ENCODE data around the gene SNX6. TPM values are rescaled to one million over a fixed set of nuclear protein-coding genes. Genes with fewer than 3 reads are reported as not detected.

SNX6 gene
- total and polyA plus RNA-seq, 9 donors = 44.3 to 80.3 (median 64.5) TPM

DNA sequence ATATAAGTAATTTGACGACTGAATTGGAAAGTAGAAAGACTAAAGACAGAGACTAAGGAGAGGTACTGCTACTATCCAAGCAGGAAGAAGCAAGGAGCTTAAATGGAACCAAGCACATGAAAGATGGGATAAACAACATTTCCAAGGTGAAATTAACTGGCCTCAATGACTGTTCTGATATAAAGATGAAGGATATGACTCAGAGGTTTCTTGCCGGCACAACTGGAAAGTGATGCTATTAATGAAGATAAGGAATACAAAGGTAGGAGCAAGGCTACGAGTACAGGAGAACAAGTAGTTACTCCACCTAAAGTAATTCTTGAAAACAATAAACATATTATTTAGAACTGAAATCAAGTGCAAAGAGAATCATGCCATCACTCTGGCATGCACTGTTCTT lies 6.4 kb downstream of the SNX6 start:
- no peak for DNase-seq
- Histone ChIP-seq H3K27me3 (no peaks in the 10 kb centered on the region), H3K27ac (no peak overlapping the region), H3K4me3 (no peak overlapping the region), H3K9me3 (no peaks in the 10 kb centered on the region), H3K36me3 (no peaks in the 10 kb centered on the region), H3K4me1 (ENCODE audit: insufficient read depth) (no peaks in the 10 kb centered on the region)
- 73 to 81% (median 79%) methylated on average over 3 of the region's 3 CpGs for WGBS, 3 donors
- intact Hi-C loops (cut with DNase I) = no loop called here
- TF ChIP-seq, protein P1, sequence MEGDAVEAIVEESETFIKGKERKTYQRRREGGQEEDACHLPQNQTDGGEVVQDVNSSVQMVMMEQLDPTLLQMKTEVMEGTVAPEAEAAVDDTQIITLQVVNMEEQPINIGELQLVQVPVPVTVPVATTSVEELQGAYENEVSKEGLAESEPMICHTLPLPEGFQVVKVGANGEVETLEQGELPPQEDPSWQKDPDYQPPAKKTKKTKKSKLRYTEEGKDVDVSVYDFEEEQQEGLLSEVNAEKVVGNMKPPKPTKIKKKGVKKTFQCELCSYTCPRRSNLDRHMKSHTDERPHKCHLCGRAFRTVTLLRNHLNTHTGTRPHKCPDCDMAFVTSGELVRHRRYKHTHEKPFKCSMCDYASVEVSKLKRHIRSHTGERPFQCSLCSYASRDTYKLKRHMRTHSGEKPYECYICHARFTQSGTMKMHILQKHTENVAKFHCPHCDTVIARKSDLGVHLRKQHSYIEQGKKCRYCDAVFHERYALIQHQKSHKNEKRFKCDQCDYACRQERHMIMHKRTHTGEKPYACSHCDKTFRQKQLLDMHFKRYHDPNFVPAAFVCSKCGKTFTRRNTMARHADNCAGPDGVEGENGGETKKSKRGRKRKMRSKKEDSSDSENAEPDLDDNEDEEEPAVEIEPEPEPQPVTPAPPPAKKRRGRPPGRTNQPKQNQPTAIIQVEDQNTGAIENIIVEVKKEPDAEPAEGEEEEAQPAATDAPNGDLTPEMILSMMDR (IDR thresholded peaks at IDR 0.05) = no peak
- TF ChIP-seq POLR2A (IDR thresholded peaks at IDR 0.05) (no peak), EP300 (IDR thresholded peaks at IDR 0.05) (no peak)

DNA sequence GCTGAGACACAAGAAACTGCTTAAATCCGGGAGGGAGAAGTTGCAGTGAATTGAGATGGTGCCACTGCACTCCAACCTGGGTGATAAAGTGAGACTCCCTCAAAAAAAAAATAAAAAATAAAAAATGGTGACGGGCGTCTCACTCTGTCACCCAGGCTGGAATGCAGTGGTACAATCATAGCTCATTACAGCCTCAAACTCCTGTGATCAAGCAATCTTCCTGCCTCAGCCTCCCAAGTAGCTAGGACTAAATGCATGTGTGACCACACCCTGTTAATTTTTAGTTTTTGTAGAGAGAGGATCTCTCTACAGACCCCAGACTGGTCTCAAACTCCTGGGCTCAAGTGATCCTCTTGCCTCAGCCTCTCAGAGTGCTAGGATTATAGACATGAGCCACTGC lies 9.1 kb downstream of the SNX6 start:
- Histone ChIP-seq H3K36me3 (no peaks in the 10 kb centered on the region), H3K27ac (no peak overlapping the region), H3K4me1 (ENCODE audit: insufficient read depth) (no peaks in the 10 kb centered on the region), H3K9me3 (no peaks in the 10 kb centered on the region), H3K4me3 (no peak overlapping the region), H3K27me3 (no peaks in the 10 kb centered on the region)
- DNase-seq = no peak
- TF ChIP-seq POLR2A (IDR thresholded peaks at IDR 0.05) = no peak
- TF ChIP-seq, protein P1 (IDR thresholded peaks at IDR 0.05) = no peak
- no peak for TF ChIP-seq EP300 (IDR thresholded peaks at IDR 0.05)
- 61 to 91% (median 90%) methylated on average over 3 of the region's 3 CpGs for WGBS, 3 donors
- intact Hi-C loops (cut with DNase I) = no loop called here

DNA sequence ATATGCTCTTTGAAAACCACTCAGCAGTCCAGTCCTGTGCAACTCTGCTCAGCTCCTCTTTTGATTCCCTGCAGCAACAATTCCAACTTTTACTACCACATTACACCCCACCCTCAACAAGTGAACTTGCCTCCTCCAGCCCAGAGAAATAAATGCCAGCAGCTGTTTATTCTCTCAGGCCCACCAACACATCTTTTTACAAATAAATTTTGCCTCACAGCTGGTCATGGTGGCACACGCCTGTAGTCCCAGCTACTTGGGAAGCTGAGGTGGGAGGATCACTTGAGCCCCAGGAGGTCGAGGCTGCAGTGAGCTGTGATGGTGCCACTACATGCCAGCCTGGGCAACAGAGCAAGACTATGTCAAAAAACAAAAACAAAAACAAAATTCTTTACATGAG lies 9.8 kb downstream of the SNX6 start:
- Histone ChIP-seq H3K36me3 (no peaks in the 10 kb centered on the region), H3K27me3 (no peaks in the 10 kb centered on the region), H3K9me3 (no peaks in the 10 kb centered on the region), H3K27ac (no peak overlapping the region), H3K4me1 (ENCODE audit: insufficient read depth) (no peaks in the 10 kb centered on the region), H3K4me3 (no peak overlapping the region)
- DNase-seq = no peak
- no peak for TF ChIP-seq POLR2A (IDR thresholded peaks at IDR 0.05)
- TF ChIP-seq, protein P1 (IDR thresholded peaks at IDR 0.05) = no peak
- TF ChIP-seq EP300 (IDR thresholded peaks at IDR 0.05) = no peak
- whole genome bisulfite sequencing, 3 donors = 89 to 92% (median 89%) methylated on average over 2 of the region's 2 CpGs
- intact Hi-C loops (cut with DNase I) = no loop called here

DNA sequence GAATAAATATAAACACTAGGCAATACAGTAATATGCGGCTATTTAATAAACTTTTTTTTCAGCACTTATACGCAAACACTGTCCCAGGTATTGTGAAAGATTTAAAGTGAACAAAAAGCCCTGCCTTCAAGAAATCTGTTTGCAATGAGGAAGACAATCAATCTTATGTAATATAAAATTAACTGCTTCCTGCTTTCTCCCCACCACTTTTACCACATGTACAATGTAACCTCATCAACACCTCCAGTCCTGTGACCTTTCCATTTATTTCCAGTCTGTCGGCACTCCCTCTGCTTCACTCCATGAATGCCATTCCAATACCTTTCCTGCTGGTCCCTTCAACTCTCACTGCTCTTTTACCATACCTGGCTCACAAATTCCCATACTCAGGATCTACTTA lies 10.5 kb downstream of the SNX6 start:
- no peaks in the 10 kb centered on the region for H3K4me1 ChIP-seq (ENCODE audit: insufficient read depth)
- no peaks in the 10 kb centered on the region for H3K27me3 ChIP-seq
- intact Hi-C loops (cut with DNase I) = no loop called here
- TF ChIP-seq EP300 (IDR thresholded peaks at IDR 0.05) (no peak), POLR2A (IDR thresholded peaks at IDR 0.05) (no peak)
- TF ChIP-seq, protein P1 (IDR thresholded peaks at IDR 0.05) = no peak
- WGBS, 3 donors = 80 to 85% (median 85%) methylated on average over 3 of the region's 3 CpGs
- H3K27ac ChIP-seq = no peak overlapping the region
- H3K9me3 ChIP-seq = no peaks in the 10 kb centered on the region
- no peak overlapping the region for H3K4me3 ChIP-seq
- H3K36me3 ChIP-seq = no peaks in the 10 kb centered on the region
- no peak for DNase-seq

DNA sequence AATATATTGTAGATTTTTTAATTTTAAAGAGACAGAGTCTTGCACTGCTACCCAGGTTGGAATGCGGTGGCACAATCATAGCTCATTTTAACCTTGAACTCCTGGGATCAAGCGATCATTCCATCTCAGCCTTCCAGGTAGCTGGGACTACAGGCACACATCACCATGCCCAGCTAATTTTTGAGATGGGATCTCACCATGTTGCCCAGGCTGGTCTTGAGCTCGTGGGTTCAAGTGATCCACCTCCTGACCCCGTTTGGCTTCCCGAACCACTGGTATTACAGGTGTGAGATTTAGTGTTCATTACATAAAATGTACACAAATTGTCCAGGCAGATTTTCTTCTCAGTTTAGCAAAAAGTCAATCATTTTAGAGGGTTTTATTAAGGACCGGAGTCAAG lies 13.6 kb downstream of the SNX6 start:
- no peak for DNase-seq

More for the DNA sequence above, 13.6 kb downstream of the SNX6 start:
- no peaks in the 10 kb centered on the region for H3K27me3 ChIP-seq
- 94 to 96% (median 95%) methylated on average over 6 of the region's 6 CpGs for WGBS, 3 donors
- H3K4me3 ChIP-seq = no peak overlapping the region
- H3K4me1 ChIP-seq (ENCODE audit: insufficient read depth) = peaks cover 1% of the 10 kb centered on the region
- no peaks in the 10 kb centered on the region for H3K9me3 ChIP-seq
- H3K36me3 ChIP-seq = no peaks in the 10 kb centered on the region
- intact Hi-C loops (cut with DNase I) = no loop called here
- TF ChIP-seq, protein P1 (IDR thresholded peaks at IDR 0.05) = no peak
- TF ChIP-seq EP300 (IDR thresholded peaks at IDR 0.05) = no peak
- TF ChIP-seq POLR2A (IDR thresholded peaks at IDR 0.05) = no peak
- no peak overlapping the region for H3K27ac ChIP-seq

Data from ovary (tissue), 9 donors.